Heart left ventricle (tissue), 13 donors: ENCODE results near the gene EPHA8.

Experiments used
- POLR2A ChIP-seq, 2 donors: fragments of 450-650 bp; IDR thresholded peaks; one replicate each; pipeline ENCODE4 v1.6.1; 2017; ENCODE audit warnings: antibody characterized with exemption in 2 of 2, mild to moderate bottlenecking in 2 of 2, moderate library complexity in 2 of 2
- TF ChIP-seq, protein P1 (sequence below), 12 donors: fragments of 200-600 bp; sonication (generic) in 4 of 12; IDR thresholded peaks; one replicate each; pipeline versions ENCODE4 v1.5.0 to v1.8.0; 2018 to 2022; ENCODE audit warnings: antibody characterized with exemption in 12 of 12, mild to moderate bottlenecking in 5 of 12
- donor health status: ischemic (EF 13 %, LVEDD 7.1; RV severe dilation, severe dysfunction).
- donor health status: DM: no; HTN: yes; CAD: no.
- donor health status: DM: no; HTN: no; CAD: no.
- donor health status: ischemic (EF 25% LVEDD 6.9; RV normal size, moderate dysfunction).
- donor health status: ischemic (EF 25% LVEDD 5.7; RV mildly dilated, moderate dysfunction).
- donor health status: ischemic (EF 35%, LVEDD 5.7; RV mildly dilated, moderate dysfunction).
- donor health status: nonischemic (EF 11% LVEDD 7.7; RV severe dilation, severe dysfunction).
- donor health status: DM: yes; HTN: yes; CAD: no.
- donor health status: PGD.
- donor health status: ischemic (EF 29% LVEDD 5.4; RV normal size, mild dysfunction).
- donor health status: nonischemic (EF 23%, LVEDD 6.1; RV moderate dilation, normal function).

GRCh38 chr1:22527555-22528296 lies 35.6 kb upstream of the EPHA8 start:
- TF ChIP-seq, protein P1, sequence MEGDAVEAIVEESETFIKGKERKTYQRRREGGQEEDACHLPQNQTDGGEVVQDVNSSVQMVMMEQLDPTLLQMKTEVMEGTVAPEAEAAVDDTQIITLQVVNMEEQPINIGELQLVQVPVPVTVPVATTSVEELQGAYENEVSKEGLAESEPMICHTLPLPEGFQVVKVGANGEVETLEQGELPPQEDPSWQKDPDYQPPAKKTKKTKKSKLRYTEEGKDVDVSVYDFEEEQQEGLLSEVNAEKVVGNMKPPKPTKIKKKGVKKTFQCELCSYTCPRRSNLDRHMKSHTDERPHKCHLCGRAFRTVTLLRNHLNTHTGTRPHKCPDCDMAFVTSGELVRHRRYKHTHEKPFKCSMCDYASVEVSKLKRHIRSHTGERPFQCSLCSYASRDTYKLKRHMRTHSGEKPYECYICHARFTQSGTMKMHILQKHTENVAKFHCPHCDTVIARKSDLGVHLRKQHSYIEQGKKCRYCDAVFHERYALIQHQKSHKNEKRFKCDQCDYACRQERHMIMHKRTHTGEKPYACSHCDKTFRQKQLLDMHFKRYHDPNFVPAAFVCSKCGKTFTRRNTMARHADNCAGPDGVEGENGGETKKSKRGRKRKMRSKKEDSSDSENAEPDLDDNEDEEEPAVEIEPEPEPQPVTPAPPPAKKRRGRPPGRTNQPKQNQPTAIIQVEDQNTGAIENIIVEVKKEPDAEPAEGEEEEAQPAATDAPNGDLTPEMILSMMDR (IDR thresholded peaks at IDR 0.05) = peak in 5 of 12 donors; percentile 7 to 27 (median 19)
- TF ChIP-seq POLR2A (IDR thresholded peaks at IDR 0.05) = no peak
